Measurements from ENCODE around the gene LMBR1L. TPM values are rescaled to one million over a fixed set of nuclear protein-coding genes. Genes with fewer than 3 reads are reported as not detected.

The LMBR1L gene
- total and polyA plus RNA-seq, 2 experiments from 2014 or later: 51.3 to 52.9 TPM

- Histone ChIP-seq H3K4me1 (ENCODE audit: low read depth) (peaks cover 26% of the 10 kb centered on the region), H3K27ac (no peak overlapping the region), H3K4me3 (no peak overlapping the region), H3K9me3 (ENCODE audit: low read depth) (no peaks in the 10 kb centered on the region), H3K36me3 (peaks cover 42% of the 10 kb centered on the region), H3K27me3 (no peaks in the 10 kb centered on the region)
- no peak for DNase-seq (ENCODE audit: low read depth in 1 of 2, low spot score in 1 of 2)
- no peak for TF ChIP-seq CTCF (IDR thresholded peaks at IDR 0.05; ENCODE audit: low read depth, low read length)
Measured at GRCh38 chr12:49054524-49054923, 56.1 kb downstream of the LMBR1L start.

DNA sequence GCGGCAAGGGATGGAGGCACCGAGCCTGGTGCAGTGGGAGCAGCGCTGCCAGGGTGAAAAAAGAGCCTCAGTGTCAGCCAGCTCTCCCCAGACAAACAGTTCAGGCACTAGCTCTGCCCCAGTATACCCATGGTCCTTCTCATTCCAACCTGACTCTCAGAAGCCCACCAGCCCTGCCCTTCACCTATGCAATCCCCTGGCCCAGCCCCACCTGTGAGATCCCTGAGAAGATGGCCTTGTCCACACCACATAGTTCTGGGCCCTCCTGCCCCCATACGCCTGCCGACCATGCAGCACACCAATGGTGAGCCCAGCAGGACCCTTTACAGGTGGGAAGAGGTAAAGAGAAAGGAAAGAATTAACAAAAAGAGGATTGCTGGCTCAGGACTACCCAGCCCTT is 56.6 kb downstream of the LMBR1L start:
- TF ChIP-seq CTCF (IDR thresholded peaks at IDR 0.05; ENCODE audit: low read depth, low read length): no peak
- DNase-seq (ENCODE audit: low read depth in 1 of 2, low spot score in 1 of 2): no peak
- Histone ChIP-seq H3K27me3 (no peaks in the 10 kb centered on the region), H3K27ac (no peak overlapping the region), H3K36me3 (peaks cover 47% of the 10 kb centered on the region), H3K4me1 (ENCODE audit: low read depth) (peaks cover 26% of the 10 kb centered on the region), H3K4me3 (no peak overlapping the region), H3K9me3 (ENCODE audit: low read depth) (no peaks in the 10 kb centered on the region)

- Histone ChIP-seq H3K27ac (no peak overlapping the region), H3K4me1 (ENCODE audit: low read depth) (peaks cover 19% of the 10 kb centered on the region), H3K27me3 (no peaks in the 10 kb centered on the region), H3K36me3 (peaks cover 61% of the 10 kb centered on the region), H3K4me3 (no peak overlapping the region), H3K9me3 (ENCODE audit: low read depth) (no peaks in the 10 kb centered on the region)
- no peak for TF ChIP-seq CTCF (IDR thresholded peaks at IDR 0.05; ENCODE audit: low read depth, low read length)
- DNase-seq (ENCODE audit: low read depth in 1 of 2, low spot score in 1 of 2): no peak
Measured at GRCh38 chr12:49052451-49053208, 58.0 kb downstream of the LMBR1L start.

DNA sequence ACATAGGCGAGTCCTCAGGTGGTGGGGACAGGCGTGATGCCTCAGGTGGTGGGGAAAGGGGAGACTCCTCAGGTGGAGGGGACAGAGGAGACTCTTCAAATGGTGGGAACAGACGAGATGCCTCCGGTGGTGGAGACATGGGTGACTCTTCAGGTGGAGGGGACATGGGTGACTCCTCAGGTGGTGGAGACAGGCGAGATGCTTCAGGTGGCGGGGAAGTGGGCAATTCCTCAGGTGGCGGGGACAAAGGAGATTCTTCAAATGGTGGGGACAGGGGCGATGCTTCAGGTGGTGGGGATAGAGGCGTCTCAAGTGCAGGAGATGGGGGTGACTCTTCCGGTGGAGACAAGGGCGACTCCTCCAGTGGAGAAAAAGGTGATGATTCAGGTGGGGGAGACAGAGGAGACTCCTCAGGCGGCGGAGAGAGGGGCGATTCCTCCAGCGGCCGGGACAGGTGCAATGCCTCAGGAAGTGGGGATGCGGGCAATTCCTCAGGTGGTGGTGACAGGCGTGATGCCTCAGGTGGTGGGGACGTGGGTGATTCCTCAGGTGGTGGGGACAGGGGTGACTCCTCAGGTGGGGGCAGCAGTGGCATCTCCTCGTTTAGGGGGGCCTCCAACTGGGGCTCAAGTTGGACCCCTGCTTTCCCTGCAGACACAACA is 58.7 kb downstream of the LMBR1L start:
- H3K4me1 ChIP-seq (ENCODE audit: low read depth): peaks cover 11% of the 10 kb centered on the region
- H3K4me3 ChIP-seq: no peak overlapping the region
- no peak for TF ChIP-seq CTCF (IDR thresholded peaks at IDR 0.05; ENCODE audit: low read depth, low read length)
- H3K27me3 ChIP-seq: no peaks in the 10 kb centered on the region
- DNase-seq (ENCODE audit: low read depth in 1 of 2, low spot score in 1 of 2): no peak
- H3K9me3 ChIP-seq (ENCODE audit: low read depth): no peaks in the 10 kb centered on the region
- H3K36me3 ChIP-seq: peaks cover 65% of the 10 kb centered on the region
- H3K27ac ChIP-seq: no peak overlapping the region

GRCh38 chr12:49051373-49051764 is 59.3 kb downstream of the LMBR1L start:
- Histone ChIP-seq H3K4me1 (ENCODE audit: low read depth) (peaks cover 8% of the 10 kb centered on the region), H3K27me3 (no peaks in the 10 kb centered on the region), H3K36me3 (peaks cover 70% of the 10 kb centered on the region)

More at GRCh38 chr12:49051373-49051764, 59.3 kb downstream of the LMBR1L start:
- Histone ChIP-seq H3K4me3 (no peak overlapping the region), H3K9me3 (ENCODE audit: low read depth) (no peaks in the 10 kb centered on the region), H3K27ac (no peak overlapping the region)
- no peak for TF ChIP-seq CTCF (IDR thresholded peaks at IDR 0.05; ENCODE audit: low read depth, low read length)
- DNase-seq (ENCODE audit: low read depth in 1 of 2, low spot score in 1 of 2): no peak
